GM18508 (cell line): ENCODE measurements around the gene RCC2.
"Not testable (repeated sequence)": the region's sequence is repeated elsewhere in the genome, so short reads cannot be mapped to it uniquely, and the experiment has no call there.

Experiments
- ATAC-seq: cut with Tn5 transposase; IDR thresholded peaks from one replicate; pipeline ENCODE4 v1.9.1; 2021; ENCODE audit warnings: moderate number of reproducible peaks; ENCODE audit not compliant: insufficient read depth, unreplicated experiment

The RCC2 gene

GRCh38 chr1:17423781-17424245 lies 15.7 kb downstream of the RCC2 start:
- ATAC-seq = no peak

- ATAC-seq = no peak
These were observed 17.0 kb downstream of the RCC2 start for GRCh38 chr1:17422461-17422860.

- ATAC-seq = no peak
These were observed 19.0 kb downstream of the RCC2 start for GRCh38 chr1:17420391-17420918.

- no peak for ATAC-seq
These were observed 19.7 kb downstream of the RCC2 start for GRCh38 chr1:17419626-17420328.

- no peak for ATAC-seq
These were observed 23.1 kb downstream of the RCC2 start for GRCh38 chr1:17416389-17416788.

GRCh38 chr1:17414022-17414421 lies 25.5 kb downstream of the RCC2 start:
- no peak for ATAC-seq

- no peak for ATAC-seq
These were observed 27.2 kb downstream of the RCC2 start for GRCh38 chr1:17412093-17412870.

- no peak for ATAC-seq
These were observed 30.1 kb downstream of the RCC2 start for GRCh38 chr1:17409391-17409811.

- ATAC-seq = not testable (repeated sequence)
These were observed 31.5 kb downstream of the RCC2 start for GRCh38 chr1:17407786-17408514.

- ATAC-seq = not testable (repeated sequence)
These were observed 32.6 kb downstream of the RCC2 start for GRCh38 chr1:17406760-17407475.

- no peak for ATAC-seq
These were observed 33.3 kb downstream of the RCC2 start for GRCh38 chr1:17405898-17406759.

GRCh38 chr1:17404820-17405219 lies 34.7 kb downstream of the RCC2 start:
- ATAC-seq = no peak

GRCh38 chr1:17404034-17404684 lies 35.3 kb downstream of the RCC2 start:
- ATAC-seq = no peak

- ATAC-seq = no peak
These were observed 36.4 kb downstream of the RCC2 start for GRCh38 chr1:17403081-17403480.

- no peak for ATAC-seq
These were observed 37.6 kb downstream of the RCC2 start for GRCh38 chr1:17401841-17402240.

GRCh38 chr1:17400725-17401341 lies 38.6 kb downstream of the RCC2 start:
- ATAC-seq = no peak

GRCh38 chr1:17397910-17398695 lies 41.4 kb downstream of the RCC2 start:
- ATAC-seq = no peak
